Measurements from ENCODE around the gene HK1.
A peak's percentile ranks its signal among the peaks of the same experiment; 100 is the strongest.
"Not testable (repeated sequence)": the region's sequence is repeated elsewhere in the genome, so short reads cannot be mapped to it uniquely, and the experiment has no call there.

The HK1 gene

GRCh38 chr10:69265521-69265920 lies 12.8 kb upstream of the HK1 start:
- Mint-ChIP-seq H3K4me3 (no peak overlapping the region), H3K4me1 (peaks cover 13% of the 10 kb centered on the region), H3K36me3 (ENCODE audit: insufficient read depth) (no peaks in the 10 kb centered on the region), H3K27ac (ENCODE audit: low read depth) (no peak overlapping the region), H3K9me3 (no peaks in the 10 kb centered on the region), H3K27me3 (no peaks in the 10 kb centered on the region)
- ATAC-seq (replicated peaks; ENCODE audit: extremely low read depth, poor library complexity, severe bottlenecking) (no peak), DNase-seq (ENCODE audit: low spot score in 2 of 2) (no peak)

DNA sequence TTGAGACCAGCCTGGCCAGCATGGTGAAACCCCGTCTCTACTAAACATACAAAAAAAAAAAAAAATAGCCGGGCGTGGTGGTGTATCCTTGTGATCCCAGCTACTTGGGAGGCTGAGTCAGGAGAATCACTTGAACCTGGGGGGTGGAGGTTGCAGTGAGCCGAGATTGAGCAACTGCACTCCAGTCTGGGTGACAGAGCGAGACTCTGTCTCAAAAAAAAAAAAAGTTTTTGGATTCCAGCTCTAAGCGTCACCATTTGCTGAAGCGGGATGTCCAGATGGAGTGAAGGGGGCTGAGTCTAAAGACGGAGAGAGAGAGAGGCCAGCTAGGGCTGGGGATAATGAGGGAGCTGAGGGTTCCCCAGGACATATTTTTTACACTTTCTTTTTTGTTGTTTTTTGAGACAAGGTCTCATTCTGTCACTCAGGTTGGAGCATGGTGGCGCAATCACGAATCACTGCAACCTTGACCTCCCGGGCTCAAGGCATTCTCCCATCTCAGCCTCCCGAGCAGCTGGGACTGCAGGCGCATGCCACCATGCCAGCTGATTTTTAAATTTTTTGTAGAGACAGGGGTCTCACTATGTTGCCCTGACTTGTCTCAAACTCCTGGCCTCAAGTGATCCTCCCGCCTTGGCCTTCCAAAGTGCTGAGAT lies 9.4 kb upstream of the HK1 start:
- no peak for ATAC-seq (replicated peaks; ENCODE audit: extremely low read depth, poor library complexity, severe bottlenecking)
- Mint-ChIP-seq H3K27me3 (no peaks in the 10 kb centered on the region), H3K36me3 (ENCODE audit: insufficient read depth) (no peaks in the 10 kb centered on the region), H3K4me3 (no peak overlapping the region), H3K4me1 (peaks cover 6% of the 10 kb centered on the region), H3K27ac (ENCODE audit: low read depth) (no peak overlapping the region), H3K9me3 (no peaks in the 10 kb centered on the region)
- DNase-seq (ENCODE audit: low spot score in 2 of 2) = no peak

DNA sequence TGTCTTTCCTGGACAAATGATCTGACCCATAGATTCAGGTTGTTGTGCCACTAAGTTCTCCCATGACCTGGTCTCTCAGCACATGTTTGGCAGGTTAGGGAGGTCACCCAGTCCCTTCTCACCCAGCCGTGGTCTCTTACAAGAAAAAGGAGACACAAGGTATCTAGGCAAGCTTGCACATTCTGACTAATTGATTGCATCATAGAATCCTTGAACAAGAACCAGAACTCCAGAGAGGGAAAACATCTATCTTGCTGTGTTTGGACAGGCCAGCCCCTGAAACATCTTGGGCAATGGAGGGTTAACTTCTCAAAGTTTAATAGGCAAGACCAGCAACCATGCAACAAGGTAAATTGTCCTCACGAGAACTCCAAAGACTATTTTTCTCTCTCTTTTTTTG lies 8.5 kb upstream of the HK1 start:
- DNase-seq (ENCODE audit: low spot score in 2 of 2) = no peak
- ATAC-seq (replicated peaks; ENCODE audit: extremely low read depth, poor library complexity, severe bottlenecking) = no peak
- H3K36me3 Mint-ChIP-seq (ENCODE audit: insufficient read depth) = no peaks in the 10 kb centered on the region
- H3K27me3 Mint-ChIP-seq = no peaks in the 10 kb centered on the region
- H3K4me1 Mint-ChIP-seq = peaks cover 6% of the 10 kb centered on the region
- H3K27ac Mint-ChIP-seq (ENCODE audit: low read depth) = no peak overlapping the region
- H3K9me3 Mint-ChIP-seq = no peaks in the 10 kb centered on the region
- H3K4me3 Mint-ChIP-seq = no peak overlapping the region

DNA sequence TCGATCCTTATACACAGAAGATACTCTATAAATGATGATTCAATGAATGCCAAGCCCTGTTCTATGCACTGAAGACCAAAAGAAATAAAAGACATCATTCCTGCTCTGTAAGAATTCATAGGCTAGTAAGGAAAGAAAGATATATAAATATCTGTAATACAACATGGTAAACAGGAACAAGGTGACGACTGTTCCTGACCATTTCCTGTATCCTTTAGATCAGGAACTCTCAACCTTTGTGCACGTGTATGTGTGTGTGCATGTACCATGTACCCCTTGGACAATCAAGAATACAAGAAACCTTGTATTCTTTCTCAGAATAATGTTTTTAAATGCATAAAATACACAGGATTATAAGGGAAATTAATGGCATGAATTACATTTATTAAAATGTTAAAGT lies 7.3 kb upstream of the HK1 start:
- no peak for DNase-seq (ENCODE audit: low spot score in 2 of 2)
- ATAC-seq (replicated peaks; ENCODE audit: extremely low read depth, poor library complexity, severe bottlenecking) = no peak
- Mint-ChIP-seq H3K27ac (ENCODE audit: low read depth) (no peak overlapping the region), H3K36me3 (ENCODE audit: insufficient read depth) (no peaks in the 10 kb centered on the region), H3K4me3 (no peak overlapping the region), H3K27me3 (no peaks in the 10 kb centered on the region), H3K4me1 (peaks cover 6% of the 10 kb centered on the region), H3K9me3 (no peaks in the 10 kb centered on the region)

GRCh38 chr10:69272624-69273023 lies 5.7 kb upstream of the HK1 start:
- Mint-ChIP-seq H3K36me3 (ENCODE audit: insufficient read depth) (no peaks in the 10 kb centered on the region), H3K27me3 (no peaks in the 10 kb centered on the region), H3K4me3 (no peak overlapping the region), H3K27ac (ENCODE audit: low read depth) (peak overlapping the region; percentile 53), H3K9me3 (no peaks in the 10 kb centered on the region), H3K4me1 (peaks cover 6% of the 10 kb centered on the region)
- ATAC-seq (replicated peaks; ENCODE audit: extremely low read depth, poor library complexity, severe bottlenecking) = no peak
- no peak for DNase-seq (ENCODE audit: low spot score in 2 of 2)

GRCh38 chr10:69275444-69275843 lies 2.9 kb upstream of the HK1 start:
- Mint-ChIP-seq H3K4me3 (no peak overlapping the region), H3K27ac (ENCODE audit: low read depth) (no peak overlapping the region), H3K9me3 (no peaks in the 10 kb centered on the region), H3K4me1 (peaks cover 6% of the 10 kb centered on the region), H3K27me3 (no peaks in the 10 kb centered on the region), H3K36me3 (ENCODE audit: insufficient read depth) (no peaks in the 10 kb centered on the region)
- ATAC-seq (replicated peaks; ENCODE audit: extremely low read depth, poor library complexity, severe bottlenecking) (no peak), DNase-seq (ENCODE audit: low spot score in 2 of 2) (no peak)

- H3K27ac Mint-ChIP-seq (ENCODE audit: low read depth) = no peak overlapping the region
- no peak for ATAC-seq (replicated peaks; ENCODE audit: extremely low read depth, poor library complexity, severe bottlenecking)
- H3K4me1 Mint-ChIP-seq = no peaks in the 10 kb centered on the region
- no peak overlapping the region for H3K4me3 Mint-ChIP-seq
- H3K27me3 Mint-ChIP-seq = peaks cover 7% of the 10 kb centered on the region
- no peaks in the 10 kb centered on the region for H3K36me3 Mint-ChIP-seq (ENCODE audit: insufficient read depth)
- DNase-seq (ENCODE audit: low spot score in 2 of 2) = no peak
- H3K9me3 Mint-ChIP-seq = no peaks in the 10 kb centered on the region
These were observed 1.8 kb upstream of the HK1 start for GRCh38 chr10:69276503-69276902.

DNA sequence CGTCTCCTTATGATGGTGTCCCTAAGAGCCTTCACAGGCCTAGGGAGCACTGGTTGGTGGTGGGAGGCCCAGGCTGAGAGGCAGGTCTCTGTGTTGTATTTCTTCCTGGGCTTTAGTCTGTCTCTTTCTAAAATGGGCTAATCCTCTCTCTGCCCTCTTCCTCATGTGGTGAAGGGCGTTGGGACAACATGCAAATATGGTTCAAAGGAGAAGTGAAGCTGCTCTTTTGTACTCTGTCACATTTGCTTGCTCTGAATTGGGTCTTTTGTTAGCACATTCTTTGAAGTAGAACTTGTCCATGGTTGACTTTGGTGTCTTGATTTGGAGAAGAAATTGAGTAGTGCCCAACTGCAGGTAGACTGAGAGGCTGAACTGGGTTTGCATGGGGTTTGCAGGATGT lies 814 bp downstream of the HK1 start:
- H3K4me1 Mint-ChIP-seq = no peaks in the 10 kb centered on the region

GRCh38 chr10:69281507-69282413 lies 3.5 kb downstream of the HK1 start:
- DNase-seq (ENCODE audit: low spot score in 2 of 2) (no peak), ATAC-seq (replicated peaks; ENCODE audit: extremely low read depth, poor library complexity, severe bottlenecking) (no peak)
- Mint-ChIP-seq H3K27me3 (peaks cover 19% of the 10 kb centered on the region), H3K27ac (ENCODE audit: low read depth) (no peak overlapping the region), H3K4me3 (no peak overlapping the region), H3K36me3 (ENCODE audit: insufficient read depth) (no peaks in the 10 kb centered on the region), H3K4me1 (no peaks in the 10 kb centered on the region), H3K9me3 (no peaks in the 10 kb centered on the region)

More for the DNA sequence above, 814 bp downstream of the HK1 start:
- Mint-ChIP-seq H3K27me3 (peaks cover 19% of the 10 kb centered on the region), H3K27ac (ENCODE audit: low read depth) (no peak overlapping the region), H3K36me3 (ENCODE audit: insufficient read depth) (no peaks in the 10 kb centered on the region), H3K4me3 (no peak overlapping the region), H3K9me3 (no peaks in the 10 kb centered on the region)
- no peak for DNase-seq (ENCODE audit: low spot score in 2 of 2)
- ATAC-seq (replicated peaks; ENCODE audit: extremely low read depth, poor library complexity, severe bottlenecking) = no peak

DNA sequence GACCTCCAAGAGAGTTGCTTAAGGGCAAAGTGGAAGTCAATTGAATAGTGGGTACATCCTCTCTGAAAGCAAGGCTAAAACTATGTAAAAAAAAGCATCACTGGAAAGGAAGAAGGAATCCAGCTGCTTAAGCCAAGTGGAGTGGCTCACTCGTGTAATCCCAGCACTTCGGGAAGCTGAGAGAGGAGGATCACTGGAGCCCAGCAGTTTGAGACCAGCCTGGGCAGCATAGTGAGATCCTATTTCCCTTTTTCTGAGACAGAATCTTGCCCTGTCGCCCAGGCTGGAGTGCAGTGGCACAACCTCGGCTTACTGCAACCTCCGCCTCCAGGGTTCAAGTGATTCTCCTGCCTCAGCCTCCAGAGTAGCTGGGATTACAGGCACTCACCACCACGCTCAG lies 6.1 kb downstream of the HK1 start:
- H3K36me3 Mint-ChIP-seq (ENCODE audit: insufficient read depth); ATAC-seq (replicated peaks; ENCODE audit: extremely low read depth, poor library complexity, severe bottlenecking); H3K9me3 Mint-ChIP-seq; H3K4me1 Mint-ChIP-seq; H3K4me3 Mint-ChIP-seq; H3K27ac Mint-ChIP-seq (ENCODE audit: low read depth); DNase-seq (ENCODE audit: low spot score in 2 of 2): not testable (repeated sequence)
- H3K27me3 Mint-ChIP-seq = peaks cover 19% of the 10 kb centered on the region

- H3K4me3 Mint-ChIP-seq = no peak overlapping the region
- H3K9me3 Mint-ChIP-seq = no peaks in the 10 kb centered on the region
- no peak overlapping the region for H3K27ac Mint-ChIP-seq (ENCODE audit: low read depth)
- H3K36me3 Mint-ChIP-seq (ENCODE audit: insufficient read depth) = no peaks in the 10 kb centered on the region
- DNase-seq (ENCODE audit: low spot score in 2 of 2) (no peak), ATAC-seq (replicated peaks; ENCODE audit: extremely low read depth, poor library complexity, severe bottlenecking) (no peak)
- H3K27me3 Mint-ChIP-seq = peaks cover 19% of the 10 kb centered on the region
- no peaks in the 10 kb centered on the region for H3K4me1 Mint-ChIP-seq
These were observed 7.4 kb downstream of the HK1 start for GRCh38 chr10:69285699-69286098.

- H3K27me3 Mint-ChIP-seq = peaks cover 5% of the 10 kb centered on the region
- no peaks in the 10 kb centered on the region for H3K36me3 Mint-ChIP-seq (ENCODE audit: insufficient read depth)
- ATAC-seq (replicated peaks; ENCODE audit: extremely low read depth, poor library complexity, severe bottlenecking) (no peak), DNase-seq (ENCODE audit: low spot score in 2 of 2) (no peak)
- no peak overlapping the region for H3K27ac Mint-ChIP-seq (ENCODE audit: low read depth)
- H3K4me1 Mint-ChIP-seq = no peaks in the 10 kb centered on the region
- no peak overlapping the region for H3K4me3 Mint-ChIP-seq
- H3K9me3 Mint-ChIP-seq = no peaks in the 10 kb centered on the region
These were observed 8.9 kb downstream of the HK1 start for GRCh38 chr10:69287181-69287580.

DNA sequence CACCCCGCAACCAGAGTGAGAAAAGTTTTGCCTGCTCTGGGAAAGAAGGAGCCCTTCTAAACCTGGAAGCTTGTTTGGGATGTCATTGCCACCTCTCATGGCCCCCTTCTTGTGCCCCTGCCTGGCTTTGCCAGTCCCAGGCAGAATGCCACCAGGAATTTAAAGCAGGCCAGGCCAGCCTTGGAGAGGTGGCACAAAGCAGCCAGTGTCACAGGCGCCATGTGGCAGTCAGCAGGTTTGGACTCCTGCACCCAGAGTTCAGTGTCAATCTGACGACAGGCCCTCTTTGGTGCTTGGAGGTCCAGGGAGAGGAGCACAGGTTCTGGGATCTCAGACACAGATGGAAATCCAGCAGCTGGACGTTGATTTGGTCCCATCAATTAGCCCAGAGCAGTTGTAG lies 12.7 kb downstream of the HK1 start:
- Mint-ChIP-seq H3K9me3 (no peaks in the 10 kb centered on the region), H3K27me3 (no peaks in the 10 kb centered on the region), H3K4me1 (no peaks in the 10 kb centered on the region), H3K27ac (ENCODE audit: low read depth) (no peak overlapping the region), H3K36me3 (ENCODE audit: insufficient read depth) (no peaks in the 10 kb centered on the region), H3K4me3 (no peak overlapping the region)
- ATAC-seq (replicated peaks; ENCODE audit: extremely low read depth, poor library complexity, severe bottlenecking) (no peak), DNase-seq (ENCODE audit: low spot score in 2 of 2) (no peak)
